MCF 10A (cell line): Measurements from ENCODE around the gene ARHGEF4. TPM values are rescaled to one million over a fixed set of nuclear protein-coding genes. Genes with fewer than 3 reads are reported as not detected.

Experiments
- BruUV-seq: library from RNA; stranded (reverse); fragments of 400-500 nt; replicated peaks from 2 replicates; lab custom pipeline; 2021; lab: Mats Ljungman, UMichigan
- CTCF ChIA-PET: fragments of 300-600 bp; sonication (Branson Sonifier 250); formaldehyde crosslinking; extraction: SDS; loops from one replicate; lab custom pipeline; 2021; ENCODE audit warnings: antibody characterized with exemption, inconsistent platforms; lab: Yijun Ruan, JAX
- POLR2A ChIA-PET: fragments of 300-600, 350-650 bp; sonication (Branson Sonifier 250); formaldehyde crosslinking; extraction: SDS; loops from one replicate; lab custom pipeline; 2020; ENCODE audit warnings: antibody characterized with exemption, inconsistent platforms; lab: Yijun Ruan, JAX
- DNase-seq: peaks from one replicate; pipeline ENCODE4 v3.0.0-alpha.2; 2018; ENCODE audit not compliant: unreplicated experiment
- H3K27ac Mint-ChIP-seq: one replicate; pipeline ENCODE4 v1.8.0; 2022; ENCODE audit warnings: mild to moderate bottlenecking, low read depth, mixed read lengths; ENCODE audit not compliant: unreplicated experiment
- H3K27me3 Mint-ChIP-seq: one replicate; pipeline ENCODE4 v1.8.0; 2022; ENCODE audit warnings: mixed read lengths; ENCODE audit not compliant: insufficient read depth, unreplicated experiment
- H3K36me3 Mint-ChIP-seq: one replicate; pipeline ENCODE4 v1.8.0; 2022; ENCODE audit warnings: mild to moderate bottlenecking, moderate library complexity, mixed read lengths; ENCODE audit not compliant: insufficient read depth, unreplicated experiment
- H3K4me1 Mint-ChIP-seq: one replicate; pipeline ENCODE4 v1.8.0; 2022; ENCODE audit warnings: mixed read lengths; ENCODE audit not compliant: insufficient read depth, unreplicated experiment
- H3K4me3 Mint-ChIP-seq: one replicate; pipeline ENCODE4 v1.8.0; 2022; ENCODE audit warnings: mild to moderate bottlenecking, moderate library complexity, mixed read lengths; ENCODE audit not compliant: unreplicated experiment
- H3K9me3 Mint-ChIP-seq: one replicate; pipeline ENCODE4 v1.8.0; 2022; ENCODE audit warnings: mixed read lengths; ENCODE audit not compliant: unreplicated experiment
- CTCF ChIP-seq: fragments of 200-600 bp; IDR thresholded peaks from one replicate; pipeline ENCODE4 v1.8.0; 2022; ENCODE audit warnings: antibody characterized with exemption, mild to moderate bottlenecking; ENCODE audit not compliant: unreplicated experiment
- intact Hi-C: fragments of 100-400 bp; cut with micrococcal nuclease; formaldehyde crosslinking; loops from 2 replicates; pipeline ENCODE4 v1.14.1; 2022
- total RNA-seq: library from RNA; stranded (reverse); gene quantifications from 2 replicates; pipeline ENCODE4 v1.2.3, GENCODE V29; 2022

Gene ARHGEF4
- total RNA-seq, 1 experiment from 2014 or later, result 52.0 TPM

- peaks cover 20% of the 10 kb centered on the region for H3K36me3 Mint-ChIP-seq
- H3K9me3 Mint-ChIP-seq, result no peaks in the 10 kb centered on the region
- H3K4me3 Mint-ChIP-seq, result no peak overlapping the region
- DNase-seq, result no peak
- no TSS peak for BruUV-seq
- intact Hi-C loops, result loop anchor here (5.0 kb wide), 3 partner anchors 35 to 220 kb away; partner anchors contain the start of genes ARHGEF4 and FAM168B
- ChIA-PET CTCF (interaction anchor here (1.1 to 14.9 kb wide), 7 partner anchors 9 to 74 kb away, joined by 3 to 259 read pairs (median 21); partner anchors contain the start of gene ARHGEF4), POLR2A (interaction anchor here (4.7 kb wide), 1 partner anchor 64 kb away, joined by 24 read pairs; no protein-coding TSS in a partner anchor)
- TF ChIP-seq CTCF, result no peak
- peaks cover 36% of the 10 kb centered on the region for H3K4me1 Mint-ChIP-seq
- H3K27me3 Mint-ChIP-seq, result no peaks in the 10 kb centered on the region
- no peak overlapping the region for H3K27ac Mint-ChIP-seq
Observed at GRCh38 chr2:130871843-130872740, 35.4 kb downstream of the ARHGEF4 start.

- Mint-ChIP-seq H3K27me3 (no peaks in the 10 kb centered on the region), H3K27ac (no peak overlapping the region), H3K9me3 (no peaks in the 10 kb centered on the region), H3K4me1 (peaks cover 41% of the 10 kb centered on the region), H3K4me3 (no peak overlapping the region), H3K36me3 (peaks cover 20% of the 10 kb centered on the region)
- intact Hi-C loops, result loop anchor here (1.0 to 5.0 kb wide), 5 partner anchors 35 to 220 kb away; partner anchors contain the start of genes ARHGEF4 and FAM168B
- POLR2A ChIA-PET, result interaction anchor here (1.0 to 4.7 kb wide), 3 partner anchors 47 to 144 kb away, joined by 3 to 24 read pairs (median 6); no protein-coding TSS in a partner anchor
- no peak for TF ChIP-seq CTCF
- BruUV-seq, result no TSS peak
- CTCF ChIA-PET, result interaction anchor here (0.7 to 14.9 kb wide), 12 partner anchors 11 to 144 kb away, joined by 3 to 259 read pairs (median 12); partner anchors contain the start of gene ARHGEF4
- DNase-seq, result no peak
Observed at GRCh38 chr2:130872741-130873125, 36.0 kb downstream of the ARHGEF4 start.

- H3K4me1 Mint-ChIP-seq, result peaks cover 33% of the 10 kb centered on the region
- DNase-seq, result peak; percentile 84
- peaks cover 18% of the 10 kb centered on the region for H3K36me3 Mint-ChIP-seq
- H3K27ac Mint-ChIP-seq, result no peak overlapping the region
- BruUV-seq, result no TSS peak
- peak; percentile 60 for TF ChIP-seq CTCF
- no peaks in the 10 kb centered on the region for H3K27me3 Mint-ChIP-seq
- H3K4me3 Mint-ChIP-seq, result no peak overlapping the region
- no peaks in the 10 kb centered on the region for H3K9me3 Mint-ChIP-seq
- CTCF ChIA-PET, result interaction anchor here (0.6 to 14.9 kb wide), 48 partner anchors 9 to 1692 kb away, joined by 3 to 259 read pairs (median 4); partner anchors contain the start of gene ARHGEF4
- POLR2A ChIA-PET, result interaction anchor here (0.7 to 4.7 kb wide), 11 partner anchors 9 to 143 kb away, joined by 3 to 24 read pairs (median 4); partner anchors contain the start of gene ARHGEF4
- intact Hi-C loops, result loop anchor here (1.0 to 5.0 kb wide), 5 partner anchors 37 to 218 kb away; partner anchors contain the start of genes ARHGEF4 and FAM168B
Observed at GRCh38 chr2:130873700-130874346, 37.1 kb downstream of the ARHGEF4 start.
